Stimulated activated CD4-positive, alpha-beta T cell treated with anti-CD3 and anti-CD28 coated beads, Interleukin-12 subunit alpha, Interleukin-12 subunit beta, amount 100 ng/mL, for 4 hours (primary cell): ENCODE data around the gene CACNA2D3.

ENCODE experiments used
- DNase-seq: peaks from one replicate; pipeline ENCODE4 v3.0.0-alpha.2; 2020

CACNA2D3 gene

GRCh38 chr3:54994111-54994513 lies 871.8 kb downstream of the CACNA2D3 start:
- DNase-seq: no peak

GRCh38 chr3:54999159-54999558 lies 876.8 kb downstream of the CACNA2D3 start:
- DNase-seq: no peak

GRCh38 chr3:54999811-55000210 lies 877.5 kb downstream of the CACNA2D3 start:
- DNase-seq: no peak

- DNase-seq: no peak
Observed at GRCh38 chr3:55000546-55000945, 878.2 kb downstream of the CACNA2D3 start.

- DNase-seq: no peak
Observed at GRCh38 chr3:55000953-55001352, 878.6 kb downstream of the CACNA2D3 start.

GRCh38 chr3:55002416-55002930 lies 880.1 kb downstream of the CACNA2D3 start:
- DNase-seq: no peak

GRCh38 chr3:55006244-55006676 lies 883.9 kb downstream of the CACNA2D3 start:
- DNase-seq: no peak

GRCh38 chr3:55007971-55008370 lies 885.6 kb downstream of the CACNA2D3 start:
- DNase-seq: no peak

GRCh38 chr3:55009372-55009771 lies 887.0 kb downstream of the CACNA2D3 start:
- DNase-seq: no peak

GRCh38 chr3:55012091-55012490 lies 889.7 kb downstream of the CACNA2D3 start:
- DNase-seq: no peak

- DNase-seq: no peak
Observed at GRCh38 chr3:55013145-55013925, 891.0 kb downstream of the CACNA2D3 start.

GRCh38 chr3:55014081-55014480 lies 891.7 kb downstream of the CACNA2D3 start:
- no peak for DNase-seq

- no peak for DNase-seq
Observed at GRCh38 chr3:55014906-55015305, 892.6 kb downstream of the CACNA2D3 start.

GRCh38 chr3:55017876-55018275 lies 895.5 kb downstream of the CACNA2D3 start:
- DNase-seq: no peak

- DNase-seq: no peak
Observed at GRCh38 chr3:55030938-55031337, 908.6 kb downstream of the CACNA2D3 start.

GRCh38 chr3:55036883-55037577 lies 914.7 kb downstream of the CACNA2D3 start:
- DNase-seq: no peak

- DNase-seq: no peak
Observed at GRCh38 chr3:55042591-55042990, 920.2 kb downstream of the CACNA2D3 start.

- DNase-seq: no peak
Observed at GRCh38 chr3:55044486-55044885, 922.1 kb downstream of the CACNA2D3 start.

GRCh38 chr3:55059027-55059629 lies 936.8 kb downstream of the CACNA2D3 start:
- no peak for DNase-seq

- DNase-seq: no peak
Observed at GRCh38 chr3:55060896-55061719, 938.8 kb downstream of the CACNA2D3 start.

- DNase-seq: no peak
Observed at GRCh38 chr3:55061720-55062034, 939.3 kb downstream of the CACNA2D3 start.

GRCh38 chr3:55064164-55064563 lies 941.8 kb downstream of the CACNA2D3 start:
- DNase-seq: no peak

GRCh38 chr3:55065331-55065730 lies 943.0 kb downstream of the CACNA2D3 start:
- DNase-seq: no peak
